GM12878 (cell line): Measurements from ENCODE around the gene FAM200A. TPM values are rescaled to one million over a fixed set of nuclear protein-coding genes. Genes with fewer than 3 reads are reported as not detected.

Source experiments
- ATAC-seq: fragments of 200-7000 bp; cut with Tn5 transposase; 3 replicates; pipeline ENCODE4 v1.9.1; 2020; ENCODE audit warnings: mild to moderate bottlenecking, moderate library complexity
- BruUV-seq: library from RNA; stranded (reverse); fragments of 400-500 nt; replicated peaks from 2 replicates; lab custom pipeline; 2021; lab: Mats Ljungman, UMichigan
- CTCF ChIA-PET: fragments of 300-600 bp; sonication (Branson Sonifier 250); formaldehyde crosslinking; extraction: SDS; loops from one replicate; lab custom pipeline; 2021; ENCODE audit warnings: inconsistent platforms; lab: Yijun Ruan, JAX
- POLR2A ChIA-PET: fragments of 350-600 bp; formaldehyde crosslinking; extraction: SDS; loops from one replicate; lab custom pipeline; 2021; ENCODE audit warnings: inconsistent platforms; lab: Charles Lee
- RAD21 ChIA-PET: fragments of 300-600 bp; sonication (Branson Sonifier 250); formaldehyde crosslinking; loops from one replicate; lab custom pipeline; 2023; ENCODE audit warnings: antibody characterized with exemption; ENCODE audit not compliant: unreplicated experiment; lab: Charles Lee
- SMC1A ChIA-PET: fragments of 300-600 bp; sonication (Branson Sonifier 250); formaldehyde crosslinking; loops from one replicate; lab custom pipeline; 2023; ENCODE audit not compliant: unreplicated experiment, uncharacterized antibody; lab: Charles Lee
- DNase-seq: peaks from one replicate; pipeline ENCODE4 v3.0.0-alpha.2; 2011; ENCODE audit warnings: low read depth, low spot score
- FAIRE-seq: peaks from 3 replicates; lab custom pipeline; 2011; peaks lifted over from hg19 to GRCh38; lab: Jason Lieb, UNC
- H2AFZ ChIP-seq: 2 replicates; pipeline ENCODE4 v1.6.0; 2011; ENCODE audit warnings: low read depth, low read length, control low read depth; ENCODE audit not compliant: control insufficient read depth
- H3K27ac ChIP-seq: 2 replicates; pipeline ENCODE4 v1.5.1; 2011; ENCODE audit warnings: control low read depth; ENCODE audit not compliant: control insufficient read depth, insufficient read depth
- H3K27me3 ChIP-seq, 2 experiments: replicated peaks in 1 of 2; 2 replicates each; pipeline versions ENCODE4 v1.6.0 to v1.6.1; 2011; ENCODE audit warnings: low read length in 1 of 2; ENCODE audit not compliant: control insufficient read depth in 2 of 2, insufficient read depth in 2 of 2
- H3K36me3 ChIP-seq, 2 experiments: 2 replicates each; pipeline ENCODE4 v1.5.1; 2011; ENCODE audit warnings: low read length in 1 of 2; ENCODE audit not compliant: control insufficient read depth in 2 of 2, insufficient read depth in 2 of 2
- H3K4me1 ChIP-seq: 2 replicates; pipeline ENCODE4 v1.6.1; 2011; ENCODE audit warnings: mild to moderate bottlenecking, low read length, moderate library complexity, mixed read lengths; ENCODE audit not compliant: control insufficient read depth, insufficient read depth
- H3K4me2 ChIP-seq: 2 replicates; pipeline ENCODE4 v1.6.0; 2011; ENCODE audit warnings: control low read depth; ENCODE audit not compliant: control insufficient read depth, insufficient read depth
- H3K4me3 ChIP-seq: fragments of 200-600 bp; sonication (generic); 2 replicates; pipeline ENCODE4 v1.5.1; 2016
- H3K79me2 ChIP-seq: 2 replicates; pipeline ENCODE4 v1.6.0; 2011; ENCODE audit warnings: low read length; ENCODE audit not compliant: control insufficient read depth, insufficient read depth
- H3K9ac ChIP-seq: 2 replicates; pipeline ENCODE4 v1.8.0; 2011; ENCODE audit warnings: low read length, control low read depth, mixed read lengths; ENCODE audit not compliant: control insufficient read depth, insufficient read depth
- H3K9me3 ChIP-seq: replicated peaks from 3 replicates; pipeline ENCODE4 v1.5.1; 2011; ENCODE audit warnings: mild to moderate bottlenecking, low read length; ENCODE audit not compliant: control insufficient read depth, insufficient read depth
- H4K20me1 ChIP-seq: 2 replicates; pipeline ENCODE4 v1.6.0; 2011; ENCODE audit not compliant: control insufficient read depth, insufficient read depth
- CBX5 ChIP-seq: sonication (generic); IDR thresholded peaks from 2 replicates; pipeline ENCODE4 v1.6.1; 2016; ENCODE audit warnings: low read depth, moderate library complexity, mild to moderate bottlenecking, inconsistent platforms
- CHD2 ChIP-seq: IDR thresholded peaks from 2 replicates; pipeline ENCODE4 v1.6.1; 2011; ENCODE audit warnings: low read depth, low read length, improper control_type of control experiment, borderline replicate concordance
- MTA3 ChIP-seq: IDR thresholded peaks from 2 replicates; pipeline ENCODE4 v1.6.1; 2012; ENCODE audit warnings: low read length, inconsistent platforms, borderline replicate concordance
- NFYB ChIP-seq: IDR thresholded peaks from 2 replicates; pipeline ENCODE4 v1.6.1; 2011; ENCODE audit warnings: low read depth, mild to moderate bottlenecking, low read length, improper control_type of control experiment, moderate library complexity; ENCODE audit not compliant: insufficient read depth
- NR2F1 ChIP-seq: fragments of 450-650 bp; conservative IDR thresholded peaks from 2 replicates; pipeline ENCODE4 v1.6.1; 2017; ENCODE audit warnings: mild to moderate bottlenecking
- SIX5 ChIP-seq: IDR thresholded peaks from 2 replicates; pipeline ENCODE4 v1.6.1; 2011; ENCODE audit warnings: mild to moderate bottlenecking, low read depth, low read length, moderate library complexity; ENCODE audit not compliant: severe bottlenecking
- SPI1 ChIP-seq: IDR thresholded peaks from 2 replicates; pipeline ENCODE4 v1.6.1; 2011; ENCODE audit warnings: low read depth, mild to moderate bottlenecking, low read length, moderate library complexity, borderline replicate concordance; ENCODE audit not compliant: insufficient read depth
- YBX1 ChIP-seq: fragments of 450-650 bp; IDR thresholded peaks from 2 replicates; pipeline ENCODE4 v1.6.1; 2016; ENCODE audit warnings: antibody characterized with exemption
- ZNF24 ChIP-seq: fragments of 450-650 bp; IDR thresholded peaks from 2 replicates; pipeline ENCODE4 v1.6.1; 2017; ENCODE audit warnings: antibody characterized with exemption, mild to moderate bottlenecking
- WGBS: methylation state at CpG from one replicate; pipeline ENCODE4 v1.1.6; 2016; ENCODE audit warnings: low lambda C conversion rate; ENCODE audit not compliant: insufficient replicate concordance, insufficient coverage; ENCODE audit errors: missing lambda C conversion rate; 5-methylcytosine and 5-hydroxymethylcytosine counted together
- in situ Hi-C: fragments of 300-500 bp; cut with MboI; formaldehyde crosslinking; loops from 9 replicates; pipeline ENCODE4 v1.14.3; 2018; ENCODE audit warnings: mixed read lengths
- intact Hi-C: fragments of 100-400 bp; cut with micrococcal nuclease; formaldehyde crosslinking; loops from one replicate; pipeline ENCODE4 v1.14.2; 2022; ENCODE audit not compliant: unreplicated experiment
- polyA plus RNA-seq, 11 experiments: library from polyadenylated mRNA; depleted of rRNA in 4 of 11; unstranded in 6 of 11; stranded (reverse) in 5 of 11; fragments of >200 nt; fragmentation: Nextera tagmentation in 4 of 11; fragmentation: Illumina TruSeq in 1 of 11; extraction: Ambion mirVana in 4 of 11; extraction: Trizol in 1 of 11; gene quantifications; 1 replicate in 1 of 11; 2 replicates in 10 of 11; pipeline versions ENCODE4 v1.2.1 to v1.2.3, GENCODE V29; 2011 to 2016; ENCODE audit warnings: inconsistent platforms in 2 of 11, missing spikeins in 2 of 11, low read depth in 1 of 11
- total RNA-seq, 4 experiments: library from RNA; depleted of rRNA in 3 of 4; stranded (reverse); fragments of >200 nt in 3 of 4; fragmentation: Illumina TruSeq in 1 of 4; extraction: Trizol in 1 of 4; gene quantifications; 2 replicates each; pipeline versions ENCODE4 v1.2.1 to v1.2.3, GENCODE V29; 2013 to 2021
- TF ChIP-seq, protein P1 (sequence below): fragments of 450-650 bp; IDR thresholded peaks from 2 replicates; pipeline ENCODE4 v1.6.1; 2016; ENCODE audit warnings: mild to moderate bottlenecking
- TF ChIP-seq, protein P2 (sequence below): IDR thresholded peaks from 2 replicates; pipeline ENCODE4 v1.6.1; 2011; ENCODE audit warnings: borderline replicate concordance, low read depth, mild to moderate bottlenecking, moderate library complexity, low read length; ENCODE audit not compliant: insufficient read depth, poor library complexity, severe bottlenecking
- TF ChIP-seq, protein P3 (sequence below): fragments of 450-650 bp; IDR thresholded peaks from 2 replicates; pipeline ENCODE4 v1.6.1; 2017; ENCODE audit warnings: mild to moderate bottlenecking
- TF ChIP-seq, protein P4 (sequence below), 3 experiments: IDR thresholded peaks in 2 of 3; conservative IDR thresholded peaks in 1 of 3; 2 replicates each; pipeline ENCODE4 v1.5.1; 2011; ENCODE audit warnings: low read depth in 3 of 3, low read length in 3 of 3, mild to moderate bottlenecking in 3 of 3, control low read depth in 2 of 3, moderate library complexity in 2 of 3, inconsistent platforms in 1 of 3, mixed read lengths in 1 of 3; ENCODE audit not compliant: control insufficient read depth in 2 of 3, insufficient read depth in 1 of 3; ENCODE audit errors: extremely low read depth in 1 of 3

Gene FAM200A
- total and polyA plus RNA-seq, 10 of the 15 experiments (the other 5 are each of a cell fraction or from before 2014, with no cell fraction given) = 2.7 to 9.0 (median 6.5) TPM

DNA sequence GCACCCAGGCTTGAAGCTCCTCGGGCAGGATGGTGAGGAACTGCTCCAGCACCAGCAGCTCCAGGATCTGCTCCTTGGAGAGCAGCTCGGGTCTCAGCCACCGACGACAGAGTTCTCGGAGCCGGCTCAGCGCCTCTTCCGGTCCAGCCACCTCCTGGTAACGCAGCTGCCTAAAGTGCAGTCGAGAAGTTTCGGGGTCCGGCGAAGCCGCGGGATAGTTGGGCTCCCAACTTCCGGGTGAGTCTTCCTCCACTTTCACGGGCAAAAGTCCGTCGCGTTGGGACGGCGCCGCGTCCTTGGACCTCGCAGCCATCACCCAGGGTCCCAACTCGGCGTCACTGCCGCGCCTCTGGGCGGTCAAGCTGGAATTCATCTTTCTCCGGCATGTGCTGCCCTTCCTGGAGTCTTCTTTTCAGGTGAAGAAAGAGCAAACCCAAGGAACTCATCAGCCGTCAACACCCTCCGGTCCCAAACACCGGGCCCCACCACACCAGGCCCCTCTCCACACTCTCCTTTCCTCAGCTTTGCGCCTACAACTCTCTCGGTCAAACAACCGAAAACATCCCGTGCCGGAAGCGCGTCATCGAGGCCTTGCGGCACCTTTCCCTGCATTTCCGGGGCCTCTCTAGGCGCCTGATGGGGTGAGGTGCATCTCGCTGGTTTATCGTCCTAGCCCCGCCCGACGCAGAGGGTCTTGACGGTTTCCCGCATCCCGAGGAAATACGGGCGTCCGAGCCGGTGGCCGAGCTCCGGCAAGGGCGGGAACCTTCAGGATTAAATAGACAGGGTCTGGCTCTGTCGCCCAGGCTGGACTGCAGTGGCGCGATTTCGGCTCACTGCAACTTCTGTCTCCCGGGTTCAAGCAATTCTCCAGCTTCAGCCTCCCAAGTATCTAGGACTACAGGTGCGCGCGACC, 51.9 kb downstream of the FAM200A start, which contains the start of gene ZNF394 (continued):
- no peak for TF ChIP-seq SPI1
- TF ChIP-seq NFYB = no peak
- TF ChIP-seq, protein P1, sequence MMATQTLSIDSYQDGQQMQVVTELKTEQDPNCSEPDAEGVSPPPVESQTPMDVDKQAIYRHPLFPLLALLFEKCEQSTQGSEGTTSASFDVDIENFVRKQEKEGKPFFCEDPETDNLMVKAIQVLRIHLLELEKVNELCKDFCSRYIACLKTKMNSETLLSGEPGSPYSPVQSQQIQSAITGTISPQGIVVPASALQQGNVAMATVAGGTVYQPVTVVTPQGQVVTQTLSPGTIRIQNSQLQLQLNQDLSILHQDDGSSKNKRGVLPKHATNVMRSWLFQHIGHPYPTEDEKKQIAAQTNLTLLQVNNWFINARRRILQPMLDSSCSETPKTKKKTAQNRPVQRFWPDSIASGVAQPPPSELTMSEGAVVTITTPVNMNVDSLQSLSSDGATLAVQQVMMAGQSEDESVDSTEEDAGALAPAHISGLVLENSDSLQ = peak; percentile 38; the same call in 1 of the 2 replicates
- no peak for TF ChIP-seq ZNF24
- TF ChIP-seq, protein P2, sequence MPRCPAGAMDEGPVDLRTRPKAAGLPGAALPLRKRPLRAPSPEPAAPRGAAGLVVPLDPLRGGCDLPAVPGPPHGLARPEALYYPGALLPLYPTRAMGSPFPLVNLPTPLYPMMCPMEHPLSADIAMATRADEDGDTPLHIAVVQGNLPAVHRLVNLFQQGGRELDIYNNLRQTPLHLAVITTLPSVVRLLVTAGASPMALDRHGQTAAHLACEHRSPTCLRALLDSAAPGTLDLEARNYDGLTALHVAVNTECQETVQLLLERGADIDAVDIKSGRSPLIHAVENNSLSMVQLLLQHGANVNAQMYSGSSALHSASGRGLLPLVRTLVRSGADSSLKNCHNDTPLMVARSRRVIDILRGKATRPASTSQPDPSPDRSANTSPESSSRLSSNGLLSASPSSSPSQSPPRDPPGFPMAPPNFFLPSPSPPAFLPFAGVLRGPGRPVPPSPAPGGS = no peak
- peak; percentile 35; the same call in 1 of the 2 replicates for TF ChIP-seq NR2F1

DNA sequence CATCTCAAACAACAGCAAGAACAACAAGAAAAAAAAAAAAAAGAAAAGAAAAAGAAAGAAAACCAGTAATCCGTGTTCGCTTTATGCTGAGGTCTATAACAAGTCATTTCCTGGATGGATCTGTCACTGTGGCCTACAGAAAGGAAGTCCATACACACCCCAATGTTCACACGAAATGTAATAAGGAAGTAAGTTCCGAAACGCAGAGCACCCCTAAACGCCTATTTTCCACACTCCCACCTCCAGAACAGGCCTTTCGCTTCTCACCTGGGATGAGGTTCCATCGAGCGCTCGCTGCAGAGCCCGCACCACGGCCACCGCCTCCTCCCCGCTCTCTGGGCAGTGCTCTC, 52.6 kb downstream of the FAM200A start:
- FAIRE-seq (no peak), DNase-seq (no peak), ATAC-seq (peak; percentile 34)
- ChIA-PET SMC1A (interaction anchor here (1.4 kb wide), 1 partner anchor 9 kb away, joined by 3 read pairs; no protein-coding TSS in a partner anchor), POLR2A (interaction anchor here (0.6 to 2.3 kb wide), 4 partner anchors 11 to 90 kb away, joined by 3 to 15 read pairs (median 8); partner anchors contain the start of genes BUD31 and ZNF655), RAD21 (interaction anchor here (1.3 to 1.4 kb wide), 2 partner anchors 34 to 91 kb away, joined by 3 to 5 read pairs; partner anchors contain the start of genes ATP5MF, BUD31 and PDAP1), CTCF (interaction anchor here (0.7 to 1.2 kb wide), 3 partner anchors 16 to 201 kb away, joined by 3 read pairs; no protein-coding TSS in a partner anchor)
- peak overlapping the region; percentile 94 for H3K9ac ChIP-seq
- intact Hi-C loops = no loop called here
- H3K27ac ChIP-seq = peak overlapping the region; percentile 92
- peak overlapping the region; percentile 95 for H3K4me3 ChIP-seq
- no peaks in the 10 kb centered on the region for H4K20me1 ChIP-seq
- H3K27me3 ChIP-seq = no peaks in the 10 kb centered on the region
- peak overlapping the region; percentile 88 for H2AFZ ChIP-seq
- WGBS = 0% methylated on average over 14 of the region's 14 CpGs
- H3K4me1 ChIP-seq = no peaks in the 10 kb centered on the region
- no TSS peak for BruUV-seq
- H3K9me3 ChIP-seq = peaks cover 12% of the 10 kb centered on the region; the same call in 2 of the 3 replicates
- in situ Hi-C loops = no loop called here
- peak overlapping the region; percentile 68; the same call in 1 of the 2 replicates for H3K4me2 ChIP-seq
- peaks cover under 1 to 15% of the 10 kb centered on the region in 2 experiments; a peak in 2 of 4 replicates for H3K36me3 ChIP-seq
- H3K79me2 ChIP-seq = peaks cover 44% of the 10 kb centered on the region
- 0 out of 2 replicates have a peak, but pooled peaks have one; percentile 11 for TF ChIP-seq MTA3
- peak; percentile 19; the same call in 1 of the 2 replicates for TF ChIP-seq SPI1
- TF ChIP-seq, protein P3, sequence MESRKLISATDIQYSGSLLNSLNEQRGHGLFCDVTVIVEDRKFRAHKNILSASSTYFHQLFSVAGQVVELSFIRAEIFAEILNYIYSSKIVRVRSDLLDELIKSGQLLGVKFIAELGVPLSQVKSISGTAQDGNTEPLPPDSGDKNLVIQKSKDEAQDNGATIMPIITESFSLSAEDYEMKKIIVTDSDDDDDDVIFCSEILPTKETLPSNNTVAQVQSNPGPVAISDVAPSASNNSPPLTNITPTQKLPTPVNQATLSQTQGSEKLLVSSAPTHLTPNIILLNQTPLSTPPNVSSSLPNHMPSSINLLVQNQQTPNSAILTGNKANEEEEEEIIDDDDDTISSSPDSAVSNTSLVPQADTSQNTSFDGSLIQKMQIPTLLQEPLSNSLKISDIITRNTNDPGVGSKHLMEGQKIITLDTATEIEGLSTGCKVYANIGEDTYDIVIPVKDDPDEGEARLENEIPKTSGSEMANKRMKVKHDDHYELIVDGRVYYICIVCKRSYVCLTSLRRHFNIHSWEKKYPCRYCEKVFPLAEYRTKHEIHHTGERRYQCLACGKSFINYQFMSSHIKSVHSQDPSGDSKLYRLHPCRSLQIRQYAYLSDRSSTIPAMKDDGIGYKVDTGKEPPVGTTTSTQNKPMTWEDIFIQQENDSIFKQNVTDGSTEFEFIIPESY = no peak
- TF ChIP-seq YBX1 = no peak
- no peak for TF ChIP-seq SIX5
- TF ChIP-seq ZNF24 = no peak
- TF ChIP-seq, protein P4, sequence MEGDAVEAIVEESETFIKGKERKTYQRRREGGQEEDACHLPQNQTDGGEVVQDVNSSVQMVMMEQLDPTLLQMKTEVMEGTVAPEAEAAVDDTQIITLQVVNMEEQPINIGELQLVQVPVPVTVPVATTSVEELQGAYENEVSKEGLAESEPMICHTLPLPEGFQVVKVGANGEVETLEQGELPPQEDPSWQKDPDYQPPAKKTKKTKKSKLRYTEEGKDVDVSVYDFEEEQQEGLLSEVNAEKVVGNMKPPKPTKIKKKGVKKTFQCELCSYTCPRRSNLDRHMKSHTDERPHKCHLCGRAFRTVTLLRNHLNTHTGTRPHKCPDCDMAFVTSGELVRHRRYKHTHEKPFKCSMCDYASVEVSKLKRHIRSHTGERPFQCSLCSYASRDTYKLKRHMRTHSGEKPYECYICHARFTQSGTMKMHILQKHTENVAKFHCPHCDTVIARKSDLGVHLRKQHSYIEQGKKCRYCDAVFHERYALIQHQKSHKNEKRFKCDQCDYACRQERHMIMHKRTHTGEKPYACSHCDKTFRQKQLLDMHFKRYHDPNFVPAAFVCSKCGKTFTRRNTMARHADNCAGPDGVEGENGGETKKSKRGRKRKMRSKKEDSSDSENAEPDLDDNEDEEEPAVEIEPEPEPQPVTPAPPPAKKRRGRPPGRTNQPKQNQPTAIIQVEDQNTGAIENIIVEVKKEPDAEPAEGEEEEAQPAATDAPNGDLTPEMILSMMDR (IDR thresholded peaks at IDR 0.05 in 2 of 3, conservative IDR thresholded peaks at IDR 0.05 in 1 of 3; ENCODE audit: control insufficient read depth in 2 of 3, extremely low read depth in 1 of 3, insufficient read depth in 1 of 3, low read depth in 3 of 3, low read length in 3 of 3) = no peak
- no peak for TF ChIP-seq CBX5
- TF ChIP-seq CHD2 = no peak
